Neural cell (in vitro differentiated cells): Measurements from ENCODE around the gene TPH2. TPM values are rescaled to one million over a fixed set of nuclear protein-coding genes. Genes with fewer than 3 reads are reported as not detected.

ENCODE experiments used
- H2AFZ ChIP-seq: fragments of 200-600, 300-800 bp; sonication (generic), shearing (Covaris generic); 2 replicates; pipeline ENCODE4 v1.6.0; 2014; ENCODE audit warnings: low read depth, mild to moderate bottlenecking, antibody characterized with exemption, low read length, moderate library complexity
- H3F3A ChIP-seq: fragments of 200-600 bp; shearing (Covaris generic); 2 replicates; pipeline ENCODE4 v1.6.1; 2016; ENCODE audit warnings: mild to moderate bottlenecking, moderate library complexity, mixed read lengths, antibody characterized with exemption, low read length; ENCODE audit not compliant: insufficient read depth, poor library complexity, severe bottlenecking
- H3K27ac ChIP-seq: fragments of 200-600, 300-800 bp; sonication (generic), shearing (Covaris generic); 2 replicates; pipeline ENCODE4 v1.5.1; 2014; ENCODE audit warnings: mild to moderate bottlenecking, low read length, moderate library complexity
- H3K27me3 ChIP-seq: fragments of 300-800, 200-600 bp; sonication (generic), shearing (Covaris generic); 2 replicates; pipeline ENCODE4 v1.6.0; 2014; ENCODE audit warnings: mild to moderate bottlenecking, low read depth, low read length, moderate library complexity; ENCODE audit not compliant: insufficient read depth
- H3K36me3 ChIP-seq: fragments of 300-800, 200-600 bp; sonication (generic), shearing (Covaris generic); 2 replicates; pipeline ENCODE4 v1.5.1; 2014; ENCODE audit warnings: mild to moderate bottlenecking, antibody characterized with exemption, low read length, moderate library complexity; ENCODE audit not compliant: insufficient read depth
- H3K4me2 ChIP-seq: fragments of 300-800, 200-600 bp; sonication (generic), shearing (Covaris generic); 2 replicates; pipeline ENCODE4 v1.6.0; 2014; ENCODE audit warnings: mild to moderate bottlenecking, low read length
- H3K4me3 ChIP-seq: fragments of 300-800, 200-600 bp; sonication (generic), shearing (Covaris generic); 2 replicates; pipeline ENCODE4 v1.5.1; 2014; ENCODE audit warnings: mild to moderate bottlenecking, low read length, moderate library complexity
- H3K79me2 ChIP-seq: fragments of 200-600 bp; shearing (Covaris generic); replicated peaks from 2 replicates; pipeline ENCODE4 v1.6.0; 2014; ENCODE audit warnings: mild to moderate bottlenecking, low read length, moderate library complexity; ENCODE audit not compliant: insufficient read depth
- H3K9ac ChIP-seq: fragments of 300-800, 200-600 bp; sonication (generic), shearing (Covaris generic); 2 replicates; pipeline ENCODE4 v1.6.1; 2016; ENCODE audit warnings: mild to moderate bottlenecking, low read length, mixed read lengths
- H3K9me2 ChIP-seq: fragments of 200-600 bp; shearing (Covaris generic); 2 replicates; pipeline ENCODE4 v1.6.1; 2016; ENCODE audit warnings: mild to moderate bottlenecking, low read length, mixed read lengths; ENCODE audit not compliant: insufficient read depth
- H3K9me3 ChIP-seq: fragments of 200-600, 300-800 bp; sonication (generic), shearing (Covaris generic); 2 replicates; pipeline ENCODE4 v1.6.1; 2016; ENCODE audit warnings: mild to moderate bottlenecking, mixed run types, low read length, moderate library complexity, mixed read lengths
- H4K20me1 ChIP-seq: fragments of 200-600 bp; shearing (Covaris generic); 2 replicates; pipeline ENCODE4 v1.6.1; 2016; ENCODE audit warnings: mild to moderate bottlenecking, mixed run types; ENCODE audit not compliant: insufficient read depth
- CTCF ChIP-seq: fragments of 450-650 bp; IDR thresholded peaks from 2 replicates; pipeline ENCODE4 v1.5.1; 2014; ENCODE audit warnings: antibody characterized with exemption, mild to moderate bottlenecking, moderate library complexity; ENCODE audit not compliant: poor library complexity, severe bottlenecking
- EZH2 ChIP-seq: fragments of 200-600, 300-800 bp; shearing (Covaris generic), sonication (generic); IDR thresholded peaks from 2 replicates; pipeline ENCODE4 v1.6.1; 2014; ENCODE audit warnings: antibody characterized with exemption, low read length, borderline replicate concordance, mild to moderate bottlenecking; ENCODE audit not compliant: insufficient read depth, poor library complexity, severe bottlenecking
- polyA plus RNA-seq: library from polyadenylated mRNA; depleted of rRNA; stranded (reverse); fragments of >200 nt; gene quantifications from 2 replicates; pipeline ENCODE4 v1.2.3, GENCODE V29; 2014

TPH2 gene
- polyA plus RNA-seq, 1 donor from 2014 or later, result 0.33 TPM

- Histone ChIP-seq H3K4me3 (no peak overlapping the region), H3F3A (peaks cover 7% of the 10 kb centered on the region), H2AFZ (no peak overlapping the region), H3K27ac (no peak overlapping the region), H3K79me2 (no peaks in the 10 kb centered on the region), H3K27me3 (no peaks in the 10 kb centered on the region), H3K9me3 (no peaks in the 10 kb centered on the region), H4K20me1 (no peaks in the 10 kb centered on the region), H3K4me2 (no peak overlapping the region), H3K9ac (no peak overlapping the region), H3K36me3 (no peaks in the 10 kb centered on the region), H3K9me2 (no peaks in the 10 kb centered on the region)
- TF ChIP-seq EZH2 (no peak), CTCF (no peak)
Observed at GRCh38 chr12:72081777-72082176, 143.1 kb downstream of the TPH2 start.

Other genes starting within 250 kb of the TPH2 start
- gene RAB21, start 184.0 kb upstream of the TPH2 start, polyA plus RNA-seq, result 26.3 and 28.4 TPM in 2 replicates
- 26.7 and 28.0 TPM in 2 replicates for gene TBC1D15, start 99.1 kb upstream of the TPH2 start, polyA plus RNA-seq